H9 (cell line): ENCODE measurements around the gene LARGE1. TPM values are rescaled to one million over a fixed set of nuclear protein-coding genes. Genes with fewer than 3 reads are reported as not detected.
A peak's percentile ranks its signal among the peaks of the same experiment; 100 is the strongest.

Source experiments
- DNase-seq: peaks from one replicate; pipeline ENCODE4 v3.0.0-alpha.2; 2017
- H2AFZ ChIP-seq: one replicate; pipeline ENCODE4 v1.6.1; 2013; ENCODE audit warnings: mild to moderate bottlenecking, low read length, control low read depth, moderate library complexity
- H2AK5ac ChIP-seq: 2 replicates; pipeline ENCODE4 v1.6.1; 2013; ENCODE audit warnings: low read length, control low read depth, mixed read lengths; ENCODE audit not compliant: insufficient read length
- H2BK120ac ChIP-seq: one replicate; pipeline ENCODE4 v1.6.1; 2013; ENCODE audit warnings: low read depth, mild to moderate bottlenecking, low read length, control low read depth, inconsistent platforms; ENCODE audit not compliant: poor library complexity, severe bottlenecking
- H2BK12ac ChIP-seq: 2 replicates; pipeline ENCODE4 v1.6.1; 2013; ENCODE audit warnings: low read length, control low read depth, mixed read lengths, low read depth; ENCODE audit not compliant: insufficient read length
- H2BK15ac ChIP-seq: 2 replicates; pipeline ENCODE4 v1.6.1; 2013; ENCODE audit warnings: low read depth, low read length, control low read depth
- H2BK20ac ChIP-seq: one replicate; pipeline ENCODE4 v1.6.1; 2013; ENCODE audit warnings: low read depth, mild to moderate bottlenecking, low read length, control low read depth, inconsistent platforms; ENCODE audit not compliant: poor library complexity, severe bottlenecking
- H2BK5ac ChIP-seq: 2 replicates; pipeline ENCODE4 v1.6.1; 2013; ENCODE audit warnings: low read length, control low read depth, mixed read lengths; ENCODE audit not compliant: insufficient read length
- H3K14ac ChIP-seq: 2 replicates; pipeline ENCODE4 v1.6.1; 2013; ENCODE audit warnings: low read length, control low read depth; ENCODE audit not compliant: insufficient read depth
- H3K18ac ChIP-seq: 2 replicates; pipeline ENCODE4 v1.6.1; 2013; ENCODE audit warnings: low read depth, mild to moderate bottlenecking, mixed read lengths, low read length, control low read depth; ENCODE audit not compliant: insufficient read length
- H3K23ac ChIP-seq: 2 replicates; pipeline ENCODE4 v1.6.1; 2013; ENCODE audit warnings: low read length, control low read depth, mixed read lengths, low read depth; ENCODE audit not compliant: insufficient read length
- H3K23me2 ChIP-seq: 2 replicates; pipeline ENCODE4 v1.6.1; 2013; ENCODE audit warnings: low read depth, mild to moderate bottlenecking, mixed read lengths, low read length, control low read depth; ENCODE audit not compliant: insufficient read length, poor library complexity, severe bottlenecking
- H3K27ac ChIP-seq: 2 replicates; pipeline ENCODE4 v1.5.1; 2013; ENCODE audit warnings: low read length, control low read depth, mixed read lengths, low read depth; ENCODE audit not compliant: insufficient read length
- H3K27me3 ChIP-seq: 2 replicates; pipeline ENCODE4 v1.6.1; 2013; ENCODE audit warnings: low read length, control low read depth, inconsistent platforms; ENCODE audit not compliant: insufficient read depth
- H3K4ac ChIP-seq: 2 replicates; pipeline ENCODE4 v1.6.1; 2013; ENCODE audit warnings: low read depth, mild to moderate bottlenecking, control low read depth, inconsistent platforms, low read length, moderate library complexity
- H3K4me1 ChIP-seq: 2 replicates; pipeline ENCODE4 v1.6.1; 2013; ENCODE audit warnings: low read length, control low read depth, inconsistent platforms; ENCODE audit not compliant: insufficient read depth
- H3K4me2 ChIP-seq: 2 replicates; pipeline ENCODE4 v1.6.1; 2013; ENCODE audit warnings: low read length, control low read depth, mixed read lengths; ENCODE audit not compliant: insufficient read length, insufficient read depth
- H3K56ac ChIP-seq: 2 replicates; pipeline ENCODE4 v1.6.1; 2013; ENCODE audit warnings: low read depth, mild to moderate bottlenecking, mixed read lengths, low read length, control low read depth; ENCODE audit not compliant: insufficient read length
- H3K79me1 ChIP-seq: 2 replicates; pipeline ENCODE4 v1.6.1; 2013; ENCODE audit warnings: low read depth, mild to moderate bottlenecking, moderate library complexity, low read length, control low read depth, inconsistent platforms; ENCODE audit not compliant: insufficient read depth, poor library complexity, severe bottlenecking
- H3K79me2 ChIP-seq: 2 replicates; pipeline ENCODE4 v1.6.1; 2013; ENCODE audit warnings: low read length, control low read depth, inconsistent platforms; ENCODE audit not compliant: insufficient read depth
- H3K9ac ChIP-seq: 2 replicates; pipeline ENCODE4 v1.6.1; 2013; ENCODE audit warnings: low read length, control low read depth, mixed read lengths; ENCODE audit not compliant: insufficient read length; ENCODE audit errors: extremely low read depth
- H3K9me3 ChIP-seq: one replicate; pipeline ENCODE4 v1.6.1; 2013; ENCODE audit warnings: low read depth, low read length, inconsistent platforms; ENCODE audit not compliant: control insufficient read depth
- H3T11ph ChIP-seq: one replicate; pipeline ENCODE4 v1.6.1; 2013; ENCODE audit warnings: mild to moderate bottlenecking, low read length, control low read depth, inconsistent platforms
- H4K20me1 ChIP-seq: one replicate; pipeline ENCODE4 v1.6.1; 2013; ENCODE audit not compliant: control insufficient read depth, insufficient read length, insufficient read depth
- H4K5ac ChIP-seq: 2 replicates; pipeline ENCODE4 v1.6.1; 2013; ENCODE audit warnings: low read depth, mild to moderate bottlenecking, mixed read lengths, low read length, control low read depth; ENCODE audit not compliant: insufficient read length
- H4K8ac ChIP-seq: replicated peaks from 2 replicates; pipeline ENCODE4 v1.6.1; 2013; ENCODE audit warnings: low read length, control low read depth, mixed read lengths, low read depth; ENCODE audit not compliant: insufficient read length
- H4K91ac ChIP-seq: 2 replicates; pipeline ENCODE4 v1.6.1; 2013; ENCODE audit warnings: low read depth, mild to moderate bottlenecking, moderate library complexity, mixed read lengths, low read length, control low read depth; ENCODE audit not compliant: insufficient read length
- H3K27ac Mint-ChIP-seq, 3 experiments: 2 replicates in 2 of 3; 3 replicates in 1 of 3; pipeline ENCODE4 v1.8.0; 2020 to 2021; ENCODE audit warnings: mixed read lengths in 3 of 3, mild to moderate bottlenecking in 1 of 3, moderate library complexity in 1 of 3
- H3K27me3 Mint-ChIP-seq: 2 replicates; pipeline ENCODE4 v1.8.0; 2021; ENCODE audit warnings: low read depth, mild to moderate bottlenecking, moderate library complexity, mixed read lengths
- H3K36me3 Mint-ChIP-seq, 3 experiments: 2 replicates in 2 of 3; 3 replicates in 1 of 3; pipeline ENCODE4 v1.8.0; 2020 to 2021; ENCODE audit warnings: low read depth in 3 of 3, mixed read lengths in 3 of 3; ENCODE audit not compliant: insufficient read depth in 1 of 3
- H3K4me1 Mint-ChIP-seq, 2 experiments: 2 replicates each; pipeline ENCODE4 v1.8.0; 2020; ENCODE audit warnings: mixed read lengths in 2 of 2
- H3K4me3 Mint-ChIP-seq, 2 experiments: 2 replicates in 1 of 2; 3 replicates in 1 of 2; pipeline ENCODE4 v1.8.0; 2020 to 2021; ENCODE audit warnings: mild to moderate bottlenecking in 2 of 2, mixed read lengths in 2 of 2, moderate library complexity in 1 of 2
- H3K9me3 Mint-ChIP-seq, 2 experiments: 2 replicates in 1 of 2; 3 replicates in 1 of 2; pipeline ENCODE4 v1.8.0; 2020; ENCODE audit warnings: mild to moderate bottlenecking in 2 of 2, mixed read lengths in 2 of 2, moderate library complexity in 1 of 2
- WGBS: extraction: QIAGEN DNeasy Blood & Tissue Kit; methylation state at CpG from one replicate; pipeline ENCODE4 v1.1.7; 2013; ENCODE audit warnings: missing lambda C conversion rate, low lambda C conversion rate, mixed read lengths; ENCODE audit not compliant: insufficient read length; ENCODE audit errors: extremely low coverage; 5-methylcytosine and 5-hydroxymethylcytosine counted together
- total RNA-seq: library from RNA; stranded (reverse); gene quantifications from 2 replicates; pipeline ENCODE4 v1.2.1, GENCODE V29; 2021
- TF ChIP-seq, protein P1 (sequence below): fragments of 200-600 bp; sonication (generic); conservative IDR thresholded peaks from 3 replicates; pipeline ENCODE4 v1.8.0; 2021; ENCODE audit warnings: antibody characterized with exemption, mild to moderate bottlenecking

The LARGE1 gene
- total RNA-seq, 1 experiment from 2014 or later, result 43.5 TPM

DNA sequence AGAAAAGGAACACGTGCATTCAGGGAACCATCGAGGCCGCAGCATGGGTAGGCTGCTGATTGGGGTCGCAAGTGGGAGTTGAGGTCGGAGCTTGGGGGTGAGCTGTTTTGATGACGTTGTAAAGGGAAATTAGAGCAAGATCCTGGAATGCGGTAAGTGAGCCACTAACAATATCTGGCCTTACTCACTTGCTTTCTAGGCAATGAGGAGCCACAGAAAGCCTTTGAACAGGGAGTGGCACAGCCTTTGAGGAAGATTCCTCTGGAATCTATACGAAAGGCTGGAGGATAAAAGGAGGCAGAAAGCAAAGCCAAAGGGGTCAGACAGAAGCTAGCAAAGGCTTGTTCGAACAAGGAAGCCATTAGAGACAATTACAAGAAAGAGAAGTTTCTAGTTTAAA is 197.5 kb downstream of the LARGE1 start:
- Histone ChIP-seq H4K91ac (no peak overlapping the region), H2BK5ac (no peak overlapping the region), H4K8ac (no peak overlapping the region), H3K14ac (no peak overlapping the region; the same call in 1 of the 2 replicates), H3K4me1 (peaks cover 4% of the 10 kb centered on the region; the same call in 1 of the 2 replicates), H3K27ac (no peak overlapping the region), H3K4ac (no peak overlapping the region), H3K18ac (peak overlapping the region; percentile 46), H3K56ac (no peak overlapping the region), H2AFZ (no peak overlapping the region), H3K9me3 (peaks cover 5% of the 10 kb centered on the region), H4K20me1 (no peaks in the 10 kb centered on the region), H2BK20ac (no peak overlapping the region), H3K27me3 (no peaks in the 10 kb centered on the region), H3K23me2 (no peaks in the 10 kb centered on the region), H2AK5ac (no peak overlapping the region), H4K5ac (no peak overlapping the region), H3K23ac (no peak overlapping the region), H3K4me2 (no peak overlapping the region), H3K9ac (no peak overlapping the region), H3K79me2 (peaks cover 6% of the 10 kb centered on the region; the same call in 1 of the 2 replicates), H3K79me1 (peaks cover 10% of the 10 kb centered on the region), H3T11ph (no peak overlapping the region), H2BK15ac (no peak overlapping the region), H2BK120ac (no peak overlapping the region), H2BK12ac (no peak overlapping the region)
- no peak overlapping the region for H3K4me3 Mint-ChIP-seq
- no peak for DNase-seq
- H3K36me3 Mint-ChIP-seq, result peaks cover 15 to 19% (median 16%) of the 10 kb centered on the region in 3 experiments
- peak overlapping the region in 1 of 3 experiments; percentile 27; a peak in 1 of 7 replicates for H3K27ac Mint-ChIP-seq
- peaks cover 1% of the 10 kb centered on the region; the same call in 1 of the 2 replicates for H3K27me3 Mint-ChIP-seq
- peaks cover 0 to 15% of the 10 kb centered on the region in 2 experiments; a peak in 2 of 5 replicates for H3K9me3 Mint-ChIP-seq
- TF ChIP-seq, protein P1, sequence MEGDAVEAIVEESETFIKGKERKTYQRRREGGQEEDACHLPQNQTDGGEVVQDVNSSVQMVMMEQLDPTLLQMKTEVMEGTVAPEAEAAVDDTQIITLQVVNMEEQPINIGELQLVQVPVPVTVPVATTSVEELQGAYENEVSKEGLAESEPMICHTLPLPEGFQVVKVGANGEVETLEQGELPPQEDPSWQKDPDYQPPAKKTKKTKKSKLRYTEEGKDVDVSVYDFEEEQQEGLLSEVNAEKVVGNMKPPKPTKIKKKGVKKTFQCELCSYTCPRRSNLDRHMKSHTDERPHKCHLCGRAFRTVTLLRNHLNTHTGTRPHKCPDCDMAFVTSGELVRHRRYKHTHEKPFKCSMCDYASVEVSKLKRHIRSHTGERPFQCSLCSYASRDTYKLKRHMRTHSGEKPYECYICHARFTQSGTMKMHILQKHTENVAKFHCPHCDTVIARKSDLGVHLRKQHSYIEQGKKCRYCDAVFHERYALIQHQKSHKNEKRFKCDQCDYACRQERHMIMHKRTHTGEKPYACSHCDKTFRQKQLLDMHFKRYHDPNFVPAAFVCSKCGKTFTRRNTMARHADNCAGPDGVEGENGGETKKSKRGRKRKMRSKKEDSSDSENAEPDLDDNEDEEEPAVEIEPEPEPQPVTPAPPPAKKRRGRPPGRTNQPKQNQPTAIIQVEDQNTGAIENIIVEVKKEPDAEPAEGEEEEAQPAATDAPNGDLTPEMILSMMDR, result no peak
- WGBS, result no CpG with 5 or more reads among the region's 9 CpGs
- peaks cover 21 to 29% of the 10 kb centered on the region in 2 experiments for H3K4me1 Mint-ChIP-seq
